ENCODE results near the gene CR2.

DNA sequence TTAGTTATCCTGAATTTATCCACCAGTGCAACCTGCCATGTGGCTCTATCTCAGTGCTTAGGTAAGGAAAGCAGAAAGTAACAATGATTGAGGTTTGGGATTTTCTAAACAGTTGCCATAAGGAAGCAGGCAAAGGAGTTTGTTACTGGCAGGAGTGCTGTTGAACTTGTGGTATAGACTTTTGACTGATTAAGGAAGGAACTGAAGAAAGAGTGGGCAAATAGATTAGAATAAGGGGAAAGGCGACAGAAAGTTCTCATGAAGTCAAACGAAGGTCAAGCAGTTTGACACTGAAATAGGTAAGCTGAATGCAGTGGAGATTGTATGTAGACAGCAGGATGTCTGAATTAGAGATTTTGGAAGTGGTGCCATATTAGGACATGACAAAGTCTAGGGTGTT, 24.2 kb upstream of the CR2 start:
- TF ChIP-seq, protein P1, sequence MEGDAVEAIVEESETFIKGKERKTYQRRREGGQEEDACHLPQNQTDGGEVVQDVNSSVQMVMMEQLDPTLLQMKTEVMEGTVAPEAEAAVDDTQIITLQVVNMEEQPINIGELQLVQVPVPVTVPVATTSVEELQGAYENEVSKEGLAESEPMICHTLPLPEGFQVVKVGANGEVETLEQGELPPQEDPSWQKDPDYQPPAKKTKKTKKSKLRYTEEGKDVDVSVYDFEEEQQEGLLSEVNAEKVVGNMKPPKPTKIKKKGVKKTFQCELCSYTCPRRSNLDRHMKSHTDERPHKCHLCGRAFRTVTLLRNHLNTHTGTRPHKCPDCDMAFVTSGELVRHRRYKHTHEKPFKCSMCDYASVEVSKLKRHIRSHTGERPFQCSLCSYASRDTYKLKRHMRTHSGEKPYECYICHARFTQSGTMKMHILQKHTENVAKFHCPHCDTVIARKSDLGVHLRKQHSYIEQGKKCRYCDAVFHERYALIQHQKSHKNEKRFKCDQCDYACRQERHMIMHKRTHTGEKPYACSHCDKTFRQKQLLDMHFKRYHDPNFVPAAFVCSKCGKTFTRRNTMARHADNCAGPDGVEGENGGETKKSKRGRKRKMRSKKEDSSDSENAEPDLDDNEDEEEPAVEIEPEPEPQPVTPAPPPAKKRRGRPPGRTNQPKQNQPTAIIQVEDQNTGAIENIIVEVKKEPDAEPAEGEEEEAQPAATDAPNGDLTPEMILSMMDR (conservative IDR thresholded peaks at IDR 0.05; ENCODE audit: low read depth, low read length) = no peak
- TF ChIP-seq EZH2phosphoT487 (IDR thresholded peaks at IDR 0.05; ENCODE audit: borderline replicate concordance, low read length) = no peak
